Activated CD8-positive, alpha-beta memory T cell treated with anti-CD3 and anti-CD28 coated beads, Interleukin-2, amount 50 U/mL, for 24 hours (primary cell): Measurements from ENCODE around the gene PDP2.
A peak's percentile ranks its signal among the peaks of the same experiment; 100 is the strongest.

ENCODE experiments used
- DNase-seq: peaks from one replicate; pipeline ENCODE4 v3.0.0-alpha.2; 2020; ENCODE audit errors: extremely low read depth

PDP2 gene

DNA sequence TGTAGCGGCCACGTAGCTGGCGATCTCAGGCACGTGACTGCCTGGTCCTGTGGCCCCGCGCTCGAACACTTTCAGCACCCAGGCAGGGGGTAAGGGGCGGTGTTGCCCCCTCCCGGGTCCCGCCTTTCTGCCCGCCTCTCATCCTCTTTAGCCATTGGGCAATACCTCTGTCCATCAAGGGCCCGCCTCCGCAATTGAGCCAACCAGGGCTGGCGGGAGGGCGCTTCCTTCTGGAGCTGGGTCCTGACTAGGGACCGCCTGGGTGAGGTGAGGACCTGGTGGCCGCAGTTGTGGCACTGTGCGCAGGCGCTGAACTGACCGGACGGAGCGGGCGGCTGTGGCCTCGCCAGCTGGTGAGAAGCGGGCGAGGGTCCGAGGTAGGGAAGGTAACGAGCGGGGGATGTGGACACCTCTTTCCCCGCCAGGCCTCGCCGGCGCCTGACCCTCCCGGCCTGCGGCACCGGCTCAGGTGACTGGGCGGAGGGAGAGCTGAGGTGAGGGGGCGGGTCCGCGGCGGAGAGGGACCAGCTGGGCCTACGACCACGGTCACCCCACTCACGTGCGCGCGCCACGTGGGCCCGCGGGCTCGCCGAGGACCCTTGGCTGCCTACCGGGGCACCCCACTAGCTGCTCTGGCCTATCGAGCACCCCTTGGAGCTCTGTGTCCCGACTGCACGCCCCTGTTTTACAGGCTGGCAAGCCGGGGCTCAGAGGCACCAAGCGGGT lies at the start of gene PDP2:
Gene PDP2 (plus strand): TSS at position 228 of the 726 bp plus-strand sequence. CDS start 3,770 bp downstream, outside the sequence.
- DNase-seq, result peak; percentile 82

DNA sequence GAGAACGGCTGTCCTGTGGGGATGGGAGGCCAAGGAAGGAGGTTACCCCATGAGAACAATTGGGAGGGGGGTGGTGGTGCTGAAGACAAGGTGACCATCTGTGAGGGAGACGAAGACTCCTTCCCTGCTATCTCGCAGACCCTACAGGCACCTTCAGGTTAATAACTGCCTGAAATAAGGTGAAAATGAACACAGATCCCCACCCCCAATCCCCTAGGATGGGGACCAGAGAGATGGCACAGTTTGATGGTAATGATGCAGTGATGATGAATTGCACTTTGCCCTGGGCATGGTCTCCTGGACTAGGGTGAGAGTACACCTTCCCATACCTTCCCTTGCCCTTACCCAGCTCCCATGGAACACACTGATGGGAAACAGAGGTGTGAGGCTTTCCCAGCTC lies 48.1 kb upstream of the PDP2 start:
- DNase-seq, result no peak

DNA sequence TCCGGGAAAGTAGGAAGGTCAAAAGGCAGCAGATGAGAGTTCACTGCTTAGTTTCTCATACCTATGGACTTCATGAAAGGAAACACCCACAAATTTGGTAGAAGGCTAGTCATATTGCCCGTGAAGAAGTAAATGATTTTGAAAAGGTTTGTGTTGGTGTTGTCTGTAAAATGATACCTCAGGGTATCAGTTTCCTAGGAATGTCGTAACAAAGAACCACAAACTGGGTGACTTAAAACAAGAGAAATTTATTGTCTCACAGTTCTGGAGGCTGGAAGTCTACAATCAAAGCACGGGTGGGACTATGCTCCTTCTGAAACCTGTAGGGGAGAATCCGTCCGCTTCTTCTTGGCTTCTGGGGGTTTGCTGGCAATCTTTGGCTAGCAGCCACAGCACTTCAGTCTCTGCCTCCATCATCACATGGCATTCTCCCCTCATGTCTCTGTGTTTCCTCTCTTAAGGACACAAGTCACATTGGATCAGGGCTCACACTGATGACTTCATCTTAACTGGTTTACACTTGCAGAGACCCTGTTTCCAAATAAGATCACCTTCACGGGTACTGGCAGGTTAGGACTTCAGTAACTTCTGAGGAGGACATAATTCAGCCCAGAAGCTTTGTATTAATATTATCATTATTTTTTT lies 47.5 kb upstream of the PDP2 start:
- DNase-seq, result no peak

DNA sequence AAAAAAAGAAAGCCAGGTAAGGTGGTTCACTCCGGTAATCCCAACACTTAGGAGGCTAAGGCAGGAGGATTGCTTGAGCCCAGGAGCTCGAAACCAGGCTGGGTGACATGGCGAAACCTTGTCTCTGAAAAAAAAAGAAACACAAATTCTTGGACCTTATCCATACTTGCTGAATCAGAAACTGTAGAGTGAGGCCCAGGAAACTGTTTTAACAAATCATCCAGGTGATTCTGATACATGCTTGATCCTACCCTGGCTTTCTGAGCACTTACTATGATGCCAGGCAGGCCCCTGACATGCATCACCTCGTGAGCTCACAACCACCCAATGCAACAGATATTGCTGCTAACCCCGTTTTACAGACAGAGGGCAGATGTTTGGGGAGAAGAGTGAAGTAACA lies 45.6 kb upstream of the PDP2 start:
- DNase-seq, result no peak

DNA sequence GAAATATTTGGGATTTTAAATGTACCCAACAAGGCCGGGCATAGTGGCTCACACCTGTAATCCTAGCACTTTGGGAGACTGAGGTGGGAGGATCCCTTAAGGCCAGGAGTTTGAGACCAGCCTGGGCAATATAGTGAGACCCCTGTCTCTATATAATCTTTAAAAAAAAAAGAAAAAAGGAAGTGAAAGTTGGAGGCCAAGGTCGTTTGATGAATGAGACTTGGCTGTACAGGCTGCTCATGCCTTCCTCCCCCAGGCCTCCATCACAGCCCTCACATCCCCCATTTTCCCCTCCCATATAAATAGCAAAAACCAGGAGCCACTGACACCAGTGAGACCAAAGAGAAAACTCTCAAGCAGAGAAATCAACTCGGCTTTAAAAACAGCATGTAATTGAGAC lies 39.4 kb upstream of the PDP2 start:
- no peak for DNase-seq

DNA sequence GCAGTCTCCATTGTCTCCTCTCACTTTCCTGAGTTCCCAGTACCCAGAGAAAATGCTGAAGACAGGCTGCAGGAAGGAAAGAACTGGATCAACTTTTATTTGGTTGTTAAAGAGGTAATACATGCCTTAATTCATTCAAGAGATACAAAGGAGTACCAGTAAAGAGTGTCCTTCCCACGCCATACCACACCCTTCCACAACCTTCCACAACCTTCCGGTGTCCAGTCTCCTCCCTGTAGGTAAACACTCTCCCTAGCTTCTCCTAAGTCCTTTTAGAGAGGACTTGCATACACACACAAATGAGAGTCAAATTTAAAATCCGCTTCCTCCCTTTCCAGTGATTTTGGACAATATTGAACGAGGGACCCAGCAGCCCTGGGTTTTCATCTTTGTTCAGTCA lies 38.9 kb upstream of the PDP2 start:
- no peak for DNase-seq

DNA sequence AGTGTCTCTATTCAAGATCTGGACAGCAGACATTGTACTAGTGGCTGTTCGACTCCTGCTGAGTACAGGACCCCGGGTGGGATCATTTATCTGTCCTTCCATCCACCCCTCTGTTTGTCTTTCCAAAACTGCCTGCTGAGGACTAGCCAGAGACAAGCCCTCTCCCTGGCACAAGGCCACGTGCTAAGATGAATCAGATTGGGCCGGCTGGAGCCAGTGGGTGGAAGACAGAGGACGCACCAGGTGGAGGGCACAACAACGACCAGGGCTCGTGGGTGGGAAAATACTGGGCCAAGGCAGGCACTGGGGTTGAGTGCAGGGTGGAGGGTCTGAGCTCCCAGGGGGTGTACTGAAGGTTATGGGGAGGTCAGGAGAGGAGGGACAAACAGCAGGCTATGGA lies 37.5 kb upstream of the PDP2 start:
- no peak for DNase-seq

DNA sequence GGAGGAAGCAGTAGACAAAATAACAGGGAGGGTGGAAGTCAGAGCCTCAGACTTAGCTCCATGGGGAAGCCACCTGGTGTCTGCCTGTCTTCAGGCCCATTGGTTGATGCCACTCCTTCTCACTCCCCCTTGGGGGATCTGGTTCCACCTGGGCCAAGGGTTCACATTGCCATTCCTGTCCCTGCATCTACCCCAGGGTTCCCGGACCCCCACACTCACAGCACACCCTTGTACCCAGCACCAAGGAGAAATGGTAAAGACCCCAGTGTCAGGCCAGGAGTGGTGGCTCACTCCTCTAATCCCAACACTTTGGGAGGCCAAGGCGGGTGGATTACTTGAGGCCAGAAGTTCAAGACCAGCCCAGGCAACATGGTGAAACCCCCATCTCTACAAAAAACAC lies 37.1 kb upstream of the PDP2 start:
- no peak for DNase-seq

GRCh38 chr16:66844009-66844341 lies 36.3 kb upstream of the PDP2 start:
- DNase-seq, result no peak

DNA sequence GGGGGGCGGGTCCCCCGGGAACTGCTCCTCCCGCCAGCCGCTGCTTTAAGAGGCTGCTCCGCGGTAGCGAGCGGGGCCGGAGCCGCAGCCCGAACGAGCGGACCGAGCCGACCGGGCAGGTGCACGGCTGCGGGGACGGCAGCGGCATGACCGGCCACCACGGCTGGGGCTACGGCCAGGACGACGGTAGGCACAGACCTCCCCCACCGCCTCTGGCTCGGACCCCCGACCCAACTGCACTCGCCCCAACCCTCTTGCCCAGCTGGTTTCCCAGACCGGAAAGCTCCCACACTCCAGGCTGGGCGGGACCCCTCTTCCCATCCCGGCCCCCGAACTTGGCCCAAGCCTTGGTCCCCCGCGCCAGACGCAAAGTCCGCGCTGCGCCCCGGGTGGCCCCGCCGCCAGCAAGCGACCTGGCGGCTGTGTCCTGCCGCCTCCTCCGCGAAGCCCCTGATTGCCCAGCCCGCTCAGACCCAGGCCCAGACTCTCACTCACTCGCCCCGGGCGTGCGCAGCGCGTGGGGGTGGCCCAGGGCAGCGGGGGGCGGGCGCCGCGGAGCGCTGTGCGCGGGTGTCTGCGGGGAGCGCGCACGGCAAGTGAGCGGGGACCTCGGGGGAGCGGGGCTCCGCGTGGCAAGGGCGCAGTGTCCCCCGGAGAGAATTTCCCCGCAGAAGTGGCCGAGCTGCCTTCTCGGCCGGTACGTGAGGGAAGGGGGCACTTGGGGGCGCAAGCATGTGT lies 35.8 kb upstream of the PDP2 start, which contains the start of gene CA7:
Gene CA7 (plus strand): TSS at position 73 of the 738 bp plus-strand sequence. CDS start 74 bp downstream, at position 147.
- no peak for DNase-seq

- DNase-seq, result no peak
Observed at GRCh38 chr16:66845080-66845410, 35.3 kb upstream of the PDP2 start.

- DNase-seq, result no peak
Observed at GRCh38 chr16:66845791-66846221, 34.5 kb upstream of the PDP2 start.

GRCh38 chr16:66846266-66846665 lies 34.0 kb upstream of the PDP2 start:
- DNase-seq, result no peak

DNA sequence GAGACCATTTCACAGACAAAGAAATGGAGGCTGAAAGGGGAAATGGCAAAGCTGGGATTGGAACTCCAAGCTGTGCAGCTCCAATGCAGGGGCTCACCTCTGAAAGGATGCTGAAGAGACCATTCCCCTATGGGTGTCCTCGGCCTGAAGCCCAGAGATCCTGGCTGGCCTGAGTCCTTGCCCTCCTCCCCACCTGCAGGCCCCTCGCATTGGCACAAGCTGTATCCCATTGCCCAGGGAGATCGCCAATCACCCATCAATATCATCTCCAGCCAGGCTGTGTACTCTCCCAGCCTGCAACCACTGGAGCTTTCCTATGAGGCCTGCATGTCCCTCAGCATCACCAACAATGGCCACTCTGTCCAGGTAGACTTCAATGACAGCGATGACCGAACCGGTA lies 33.5 kb upstream of the PDP2 start:
- no peak for DNase-seq

DNA sequence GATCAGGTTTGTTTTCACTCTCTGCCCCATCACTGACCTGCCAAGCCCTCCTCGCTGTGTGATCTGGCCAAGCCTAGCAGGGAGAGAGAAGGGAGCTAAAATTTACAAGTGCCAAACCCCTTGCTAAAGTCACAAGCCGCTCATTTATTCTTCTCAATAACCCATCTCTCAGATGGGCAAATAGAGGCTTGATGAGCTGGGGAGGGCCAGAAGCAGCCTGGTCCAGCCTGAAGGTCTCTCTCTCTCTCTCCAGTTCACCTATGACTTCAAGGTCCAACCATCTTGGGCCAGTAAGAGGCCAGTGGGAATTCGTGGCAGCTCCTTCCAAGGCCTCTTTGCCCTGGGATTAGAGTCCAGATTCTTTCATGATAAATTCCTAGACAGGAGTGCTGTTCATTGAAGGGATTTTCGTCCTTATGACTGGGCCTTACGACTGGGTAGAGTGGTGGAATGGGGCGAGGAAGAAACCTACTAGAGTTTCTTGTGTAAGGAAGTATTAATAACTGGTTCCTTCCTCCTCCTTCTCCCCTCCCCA lies 32.7 kb upstream of the PDP2 start:
- DNase-seq, result no peak

- no peak for DNase-seq
Observed at GRCh38 chr16:66848172-66848571, 32.1 kb upstream of the PDP2 start.

DNA sequence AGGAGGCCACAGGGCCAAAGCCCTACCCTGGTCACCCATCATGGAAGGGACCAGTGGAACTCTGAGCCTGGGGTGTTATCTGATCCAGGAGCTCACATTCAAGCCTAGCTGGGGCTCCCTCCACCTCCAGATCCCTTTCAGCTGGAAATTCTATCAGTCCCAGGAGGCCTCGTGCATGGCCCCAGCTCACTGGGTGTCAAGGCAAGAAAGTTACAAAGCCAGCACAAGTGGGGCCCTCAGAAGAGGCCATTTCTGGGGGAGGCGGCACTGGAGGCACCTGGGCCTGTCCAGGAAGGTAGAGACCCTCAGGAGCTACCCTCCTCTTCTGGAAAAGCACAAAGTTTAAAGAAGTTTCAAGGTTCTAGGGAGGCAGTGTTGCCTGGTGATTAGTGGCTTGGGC lies 31.3 kb upstream of the PDP2 start:
- DNase-seq, result no peak

DNA sequence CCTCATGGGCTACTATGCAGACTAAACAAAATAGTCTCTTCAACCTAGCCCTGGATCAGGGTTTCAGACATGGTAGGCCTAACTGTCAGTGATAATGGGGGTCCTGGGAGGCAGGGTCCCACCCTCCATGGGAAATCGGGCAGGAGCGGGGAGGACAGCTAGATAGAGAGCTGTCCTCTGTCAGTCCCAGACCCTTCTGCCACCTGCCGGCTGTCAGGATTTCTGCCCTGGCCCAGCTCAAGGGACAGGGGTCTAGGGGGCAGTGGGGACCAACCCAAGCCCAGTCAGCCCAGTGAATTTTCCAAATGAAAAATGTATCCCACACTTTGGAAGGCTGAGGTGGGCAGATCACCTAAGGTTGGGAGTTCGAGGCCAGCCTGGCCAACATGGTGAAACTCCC lies 30.8 kb upstream of the PDP2 start:
- no peak for DNase-seq

DNA sequence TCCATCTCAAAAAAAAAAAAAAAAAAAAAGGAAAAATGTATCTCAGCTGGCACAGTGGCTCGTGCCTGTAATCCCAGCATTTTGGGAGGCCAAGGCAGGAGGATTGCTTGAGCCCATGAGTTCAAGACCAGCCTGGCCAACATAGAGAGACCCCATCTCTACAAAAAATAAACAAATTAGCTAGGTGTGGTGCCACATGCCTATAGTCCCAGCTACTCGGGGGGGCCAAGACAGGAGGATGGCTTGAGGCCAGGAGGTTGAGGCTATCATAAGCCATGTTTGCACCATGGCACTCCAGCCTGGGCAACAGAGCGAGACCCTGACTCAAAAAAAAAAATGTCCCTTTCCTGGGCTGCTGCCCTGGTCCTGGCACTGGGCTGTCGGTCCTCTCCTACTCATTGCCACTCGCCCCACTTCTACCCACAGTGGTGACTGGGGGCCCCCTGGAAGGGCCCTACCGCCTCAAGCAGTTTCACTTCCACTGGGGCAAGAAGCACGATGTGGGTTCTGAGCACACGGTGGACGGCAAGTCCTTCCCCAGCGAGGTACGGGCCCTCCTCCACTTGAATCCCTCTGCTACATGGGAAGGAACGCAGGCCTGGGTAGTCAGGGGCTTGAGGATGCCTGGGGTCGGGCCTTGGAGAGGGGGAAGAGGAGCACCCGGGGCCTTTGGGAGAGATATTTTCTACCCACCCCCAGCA lies 30.1 kb upstream of the PDP2 start:
- DNase-seq, result no peak

GRCh38 chr16:66851166-66851964 lies 28.9 kb upstream of the PDP2 start:
- no peak for DNase-seq
